ENCODE data around the gene RNF144A. TPM values are rescaled to one million over a fixed set of nuclear protein-coding genes. Genes with fewer than 3 reads are reported as not detected.

Gene RNF144A
- total RNA-seq, 1 experiment from 2014 or later: 10.6 TPM

- no peak overlapping the region for H2AFZ ChIP-seq (ENCODE audit: low read length)
- no peak overlapping the region for H2BK15ac ChIP-seq (ENCODE audit: low read depth, low read length)
- peaks cover 2% of the 10 kb centered on the region; the same call in 1 of the 2 replicates for H3K4me1 ChIP-seq (ENCODE audit: insufficient read depth, low read length)
- WGBS (ENCODE audit: extremely low coverage, insufficient read length, low lambda C conversion rate): no CpG with 5 or more reads among the region's 4 CpGs
- H3K18ac ChIP-seq (ENCODE audit: insufficient read length, low read depth, low read length): no peak overlapping the region
- no peak overlapping the region for H2BK20ac ChIP-seq (ENCODE audit: low read depth, low read length, poor library complexity, severe bottlenecking)
- H3K23me2 ChIP-seq (ENCODE audit: insufficient read length, low read depth, low read length, poor library complexity, severe bottlenecking): no peaks in the 10 kb centered on the region
- no peaks in the 10 kb centered on the region for H4K20me1 ChIP-seq (ENCODE audit: control insufficient read depth, insufficient read depth, insufficient read length)
- no peak overlapping the region for H4K91ac ChIP-seq (ENCODE audit: insufficient read length, low read depth, low read length)
- no peak overlapping the region for H4K8ac ChIP-seq (replicated peaks; ENCODE audit: insufficient read length, low read depth, low read length)
- no peak overlapping the region for H2AK5ac ChIP-seq (ENCODE audit: insufficient read length, low read length)
- H4K5ac ChIP-seq (ENCODE audit: insufficient read length, low read depth, low read length): no peak overlapping the region
- Mint-ChIP-seq H3K4me3 (no peak overlapping the region), H3K27me3 (ENCODE audit: low read depth) (no peaks in the 10 kb centered on the region; the same call in 1 of the 2 replicates), H3K27ac (no peak overlapping the region), H3K36me3 (ENCODE audit: insufficient read depth in 1 of 3, low read depth in 3 of 3) (peaks cover 0 to 6% (median 0%) of the 10 kb centered on the region in 3 experiments; a peak in 5 of 7 replicates), H3K4me1 (peaks cover 12% of the 10 kb centered on the region in 2 experiments), H3K9me3 (peaks cover 2% of the 10 kb centered on the region in 2 experiments)
- no peak overlapping the region for H3K4ac ChIP-seq (ENCODE audit: low read depth, low read length)
- no peaks in the 10 kb centered on the region for H3K79me2 ChIP-seq (ENCODE audit: insufficient read depth, low read length)
- no peak overlapping the region for H3K9ac ChIP-seq (ENCODE audit: extremely low read depth, insufficient read length, low read length)
- H2BK5ac ChIP-seq (ENCODE audit: insufficient read length, low read length): no peak overlapping the region
- no peaks in the 10 kb centered on the region for H3K27me3 ChIP-seq (ENCODE audit: insufficient read depth, low read length)
- no peak overlapping the region for H2BK120ac ChIP-seq (ENCODE audit: low read depth, low read length, poor library complexity, severe bottlenecking)
- no peak overlapping the region for H3K23ac ChIP-seq (ENCODE audit: insufficient read length, low read depth, low read length)
- H3K79me1 ChIP-seq (ENCODE audit: insufficient read depth, low read depth, low read length, poor library complexity, severe bottlenecking): no peaks in the 10 kb centered on the region
- no peak overlapping the region for H3K27ac ChIP-seq (ENCODE audit: insufficient read length, low read depth, low read length)
- no peak overlapping the region for H2BK12ac ChIP-seq (ENCODE audit: insufficient read length, low read depth, low read length)
- no peak overlapping the region for H3T11ph ChIP-seq (ENCODE audit: low read length)
- TF ChIP-seq CTCF (conservative IDR thresholded peaks at IDR 0.05): no peak
- no peak overlapping the region for H3K56ac ChIP-seq (ENCODE audit: insufficient read length, low read depth, low read length)
- no peak overlapping the region for H3K4me2 ChIP-seq (ENCODE audit: insufficient read depth, insufficient read length, low read length)
- no peaks in the 10 kb centered on the region for H3K9me3 ChIP-seq (ENCODE audit: control insufficient read depth, low read depth, low read length)
- H3K14ac ChIP-seq (ENCODE audit: insufficient read depth, low read length): no peak overlapping the region
- DNase-seq: no peak
Observed at GRCh38 chr2:7057865-7058400, 140.7 kb downstream of the RNF144A start.

Data from H9 (cell line).